Trophoblast cell (in vitro differentiated cells and primary cell): Measurements from ENCODE around the gene NADSYN1.

ENCODE experiments used
- DNase-seq, 2 donors: peaks; one replicate each; pipeline ENCODE4 v3.0.0-alpha.2; 2016
- H2AFZ ChIP-seq: 2 replicates; pipeline ENCODE4 v1.6.1; 2013; ENCODE audit warnings: low read length, moderate library complexity, mild to moderate bottlenecking; ENCODE audit not compliant: insufficient read depth, poor library complexity
- H2AK5ac ChIP-seq: 2 replicates; pipeline ENCODE4 v1.6.1; 2013; ENCODE audit warnings: mild to moderate bottlenecking, low read length
- H2BK120ac ChIP-seq: 2 replicates; pipeline ENCODE4 v1.6.1; 2013; ENCODE audit warnings: low read length, mild to moderate bottlenecking, moderate library complexity; ENCODE audit not compliant: insufficient read depth, poor library complexity
- H2BK12ac ChIP-seq: 2 replicates; pipeline ENCODE4 v1.6.1; 2013; ENCODE audit warnings: mild to moderate bottlenecking, low read length, moderate library complexity
- H2BK5ac ChIP-seq: 2 replicates; pipeline ENCODE4 v1.6.1; 2013; ENCODE audit warnings: low read length, low read depth, moderate library complexity, mild to moderate bottlenecking; ENCODE audit not compliant: poor library complexity
- H3K14ac ChIP-seq: 2 replicates; pipeline ENCODE4 v1.6.1; 2013; ENCODE audit warnings: mild to moderate bottlenecking, low read length
- H3K18ac ChIP-seq: 2 replicates; pipeline ENCODE4 v1.6.1; 2013; ENCODE audit warnings: mild to moderate bottlenecking, low read length
- H3K23ac ChIP-seq: 2 replicates; pipeline ENCODE4 v1.6.1; 2013; ENCODE audit warnings: low read length
- H3K27ac ChIP-seq: 2 replicates; pipeline ENCODE4 v1.5.1; 2013; ENCODE audit warnings: low read depth, mild to moderate bottlenecking, inconsistent platforms, low read length, moderate library complexity
- H3K27me3 ChIP-seq: 2 replicates; pipeline ENCODE4 v1.6.1; 2013; ENCODE audit warnings: inconsistent platforms, mild to moderate bottlenecking, low read length, moderate library complexity; ENCODE audit not compliant: insufficient read depth
- H3K36me3 ChIP-seq, 2 experiments: 1 replicate in 1 of 2; 2 replicates in 1 of 2; pipeline ENCODE4 v1.6.1; 2013; ENCODE audit warnings: low read length in 2 of 2, mild to moderate bottlenecking in 2 of 2, moderate library complexity in 1 of 2; ENCODE audit not compliant: insufficient read depth in 2 of 2, control insufficient read depth in 1 of 2
- H3K4ac ChIP-seq: 2 replicates; pipeline ENCODE4 v1.6.1; 2013; ENCODE audit warnings: low read depth, mild to moderate bottlenecking, low read length, moderate library complexity
- H3K4me1 ChIP-seq, 2 experiments: 1 replicate in 1 of 2; 2 replicates in 1 of 2; pipeline ENCODE4 v1.6.1; 2013; ENCODE audit warnings: low read length in 2 of 2, mild to moderate bottlenecking in 2 of 2, moderate library complexity in 1 of 2; ENCODE audit not compliant: insufficient read depth in 2 of 2, control insufficient read depth in 1 of 2
- H3K4me2 ChIP-seq: 2 replicates; pipeline ENCODE4 v1.6.1; 2013; ENCODE audit warnings: inconsistent platforms, mild to moderate bottlenecking, low read length, moderate library complexity
- H3K4me3 ChIP-seq: 2 replicates; pipeline ENCODE4 v1.5.1; 2013; ENCODE audit warnings: mild to moderate bottlenecking, low read depth, low read length, inconsistent platforms
- H3K79me1 ChIP-seq: one replicate; pipeline ENCODE4 v1.6.1; 2013; ENCODE audit warnings: low read length
- H3K79me2 ChIP-seq: 2 replicates; pipeline ENCODE4 v1.6.1; 2013; ENCODE audit warnings: low read length, mild to moderate bottlenecking; ENCODE audit not compliant: control insufficient read depth, insufficient read depth, poor library complexity
- H3K9ac ChIP-seq: 2 replicates; pipeline ENCODE4 v1.6.1; 2013; ENCODE audit warnings: mild to moderate bottlenecking, low read length
- H3K9me3 ChIP-seq: 2 replicates; pipeline ENCODE4 v1.6.1; 2013; ENCODE audit warnings: low read depth, mild to moderate bottlenecking, control low read depth, inconsistent platforms, low read length; ENCODE audit not compliant: insufficient read depth
- H4K12ac ChIP-seq: 2 replicates; pipeline ENCODE4 v1.6.1; 2013; ENCODE audit warnings: low read depth, mild to moderate bottlenecking, low read length, moderate library complexity
- H4K8ac ChIP-seq: 2 replicates; pipeline ENCODE4 v1.6.1; 2013; ENCODE audit warnings: low read depth, mild to moderate bottlenecking, low read length, moderate library complexity
- H4K91ac ChIP-seq: one replicate; pipeline ENCODE4 v1.6.1; 2013; ENCODE audit warnings: low read depth, mild to moderate bottlenecking, low read length, moderate library complexity
- WGBS: extraction: QIAGEN DNeasy Blood & Tissue Kit; methylation state at CpG from one replicate; pipeline ENCODE4 v1.1.7; 2013; ENCODE audit warnings: missing lambda C conversion rate; ENCODE audit not compliant: insufficient read length, insufficient coverage; ENCODE audit errors: extremely low coverage; 5-methylcytosine and 5-hydroxymethylcytosine counted together

NADSYN1 gene

DNA sequence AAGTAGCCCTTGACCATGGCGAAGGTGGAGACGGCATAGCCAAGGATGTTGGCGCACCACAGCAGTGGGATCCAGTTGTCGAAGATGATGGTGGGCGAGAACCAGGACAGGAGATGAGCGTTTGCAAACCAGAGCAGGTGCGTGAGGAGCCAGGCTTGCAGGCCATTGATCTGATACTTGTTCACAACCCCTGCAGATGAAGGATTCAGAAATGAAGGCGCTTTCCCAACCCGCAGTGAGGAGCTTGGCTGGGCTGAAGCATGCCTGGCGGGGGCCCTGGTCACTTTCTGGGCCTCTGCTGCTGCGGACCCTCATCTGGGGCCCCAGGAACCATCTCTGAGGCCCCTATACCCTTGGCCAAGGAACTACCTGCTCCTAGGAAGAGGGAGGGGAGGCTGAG is 11.8 kb upstream of the NADSYN1 start:
- Histone ChIP-seq H3K18ac (no peak overlapping the region), H2AFZ (no peak overlapping the region), H3K27me3 (no peaks in the 10 kb centered on the region), H3K4me1 (no peaks in the 10 kb centered on the region), H2AK5ac (no peak overlapping the region), H3K4me2 (no peak overlapping the region), H3K79me2 (no peaks in the 10 kb centered on the region), H2BK5ac (no peak overlapping the region), H3K23ac (no peak overlapping the region), H3K27ac (no peak overlapping the region), H3K14ac (no peak overlapping the region), H3K79me1 (no peaks in the 10 kb centered on the region), H3K9me3 (peaks cover 5% of the 10 kb centered on the region), H3K4ac (no peak overlapping the region), H4K91ac (no peak overlapping the region), H3K36me3 (peaks cover 83 to 86% of the 10 kb centered on the region in 2 experiments), H3K9ac (no peak overlapping the region), H3K4me3 (no peak overlapping the region), H2BK120ac (no peak overlapping the region), H4K8ac (no peak overlapping the region), H4K12ac (no peak overlapping the region), H2BK12ac (no peak overlapping the region)
- no peak for DNase-seq
- no CpG with 5 or more reads among the region's 11 CpGs for WGBS

DNA sequence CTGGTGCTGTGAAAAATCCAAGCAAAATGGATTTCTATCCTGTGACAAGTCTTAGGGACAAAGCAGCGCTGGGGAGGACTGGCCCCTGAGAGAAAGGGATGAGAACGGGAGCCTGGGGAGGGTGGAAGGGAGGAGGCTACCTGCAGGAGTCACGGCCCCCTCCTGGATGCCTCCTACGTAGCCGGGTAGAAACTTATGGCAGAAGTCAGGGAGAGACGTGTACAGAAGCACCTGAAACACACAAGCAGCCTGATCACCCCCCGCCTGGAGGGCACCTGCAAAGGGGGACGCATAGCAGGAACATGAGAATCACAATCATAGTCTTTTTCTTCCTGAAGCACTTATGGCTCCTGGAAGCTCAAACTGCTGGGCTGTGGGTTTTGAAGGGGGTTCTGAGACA is 10.9 kb upstream of the NADSYN1 start:
- Histone ChIP-seq H3K9me3 (peaks cover 5% of the 10 kb centered on the region), H2BK5ac (no peak overlapping the region), H3K23ac (no peak overlapping the region), H3K79me2 (no peaks in the 10 kb centered on the region), H3K4me2 (no peak overlapping the region), H3K4me3 (no peak overlapping the region), H2BK120ac (no peak overlapping the region), H3K36me3 (peaks cover 82 to 85% of the 10 kb centered on the region in 2 experiments), H3K14ac (no peak overlapping the region), H3K79me1 (no peaks in the 10 kb centered on the region), H3K9ac (no peak overlapping the region), H4K91ac (no peak overlapping the region), H4K12ac (no peak overlapping the region), H2AK5ac (no peak overlapping the region), H2AFZ (no peak overlapping the region), H2BK12ac (no peak overlapping the region), H4K8ac (no peak overlapping the region), H3K4me1 (peaks cover 0 to 6% of the 10 kb centered on the region in 2 experiments), H3K18ac (no peak overlapping the region), H3K27me3 (no peaks in the 10 kb centered on the region), H3K4ac (no peak overlapping the region), H3K27ac (no peak overlapping the region)
- DNase-seq = no peak
- WGBS = no CpG with 5 or more reads among the region's 8 CpGs

GRCh38 chr11:71442880-71443279 is 10.1 kb upstream of the NADSYN1 start:
- no peak overlapping the region for H2AK5ac ChIP-seq
- H3K9ac ChIP-seq = no peak overlapping the region
- no peak overlapping the region for H3K27ac ChIP-seq
- peaks cover 4% of the 10 kb centered on the region for H3K79me1 ChIP-seq
- H3K4me2 ChIP-seq = no peak overlapping the region
- no peak overlapping the region for H4K12ac ChIP-seq
- H3K4ac ChIP-seq = no peak overlapping the region
- WGBS = no CpG with 5 or more reads among the region's 5 CpGs
- no peak overlapping the region for H2BK12ac ChIP-seq
- peaks cover 74 to 77% of the 10 kb centered on the region in 2 experiments for H3K36me3 ChIP-seq
- H3K23ac ChIP-seq = no peak overlapping the region
- H3K27me3 ChIP-seq = no peaks in the 10 kb centered on the region
- H4K91ac ChIP-seq = no peak overlapping the region
- no peak for DNase-seq
- peaks cover 0 to 8% of the 10 kb centered on the region in 2 experiments for H3K4me1 ChIP-seq
- no peak overlapping the region for H3K4me3 ChIP-seq
- peaks cover 5% of the 10 kb centered on the region for H3K79me2 ChIP-seq
- no peak overlapping the region for H2BK120ac ChIP-seq
- no peak overlapping the region for H2AFZ ChIP-seq
- no peak overlapping the region for H3K18ac ChIP-seq
- H3K14ac ChIP-seq = no peak overlapping the region
- H4K8ac ChIP-seq = no peak overlapping the region
- H2BK5ac ChIP-seq = no peak overlapping the region
- peaks cover 5% of the 10 kb centered on the region for H3K9me3 ChIP-seq

GRCh38 chr11:71443736-71444445 is 9.1 kb upstream of the NADSYN1 start:
- WGBS = no CpG with 5 or more reads among the region's 20 CpGs
- no peak for DNase-seq
- Histone ChIP-seq H2AFZ (no peak overlapping the region), H3K14ac (no peak overlapping the region), H2BK120ac (no peak overlapping the region), H3K9me3 (peaks cover 2% of the 10 kb centered on the region), H3K79me2 (peaks cover 10% of the 10 kb centered on the region), H3K4ac (no peak overlapping the region), H3K27me3 (no peaks in the 10 kb centered on the region), H3K4me1 (peaks cover 0 to 8% of the 10 kb centered on the region in 2 experiments), H3K23ac (no peak overlapping the region), H3K36me3 (peaks cover 64 to 67% of the 10 kb centered on the region in 2 experiments), H3K27ac (no peak overlapping the region), H4K8ac (no peak overlapping the region), H3K79me1 (peaks cover 11% of the 10 kb centered on the region), H4K12ac (no peak overlapping the region), H3K9ac (no peak overlapping the region), H2BK5ac (no peak overlapping the region), H3K4me3 (no peak overlapping the region), H2BK12ac (no peak overlapping the region), H4K91ac (no peak overlapping the region), H2AK5ac (no peak overlapping the region), H3K4me2 (no peak overlapping the region), H3K18ac (no peak overlapping the region)
